GM21528 (cell line): Measurements from ENCODE around the gene CEP131.

Experiments used
- ATAC-seq: cut with Tn5 transposase; IDR thresholded peaks from one replicate; pipeline ENCODE4 v1.9.1; 2021; ENCODE audit warnings: mild to moderate bottlenecking, moderate library complexity; ENCODE audit not compliant: unreplicated experiment, low FRiP score

The CEP131 gene

DNA sequence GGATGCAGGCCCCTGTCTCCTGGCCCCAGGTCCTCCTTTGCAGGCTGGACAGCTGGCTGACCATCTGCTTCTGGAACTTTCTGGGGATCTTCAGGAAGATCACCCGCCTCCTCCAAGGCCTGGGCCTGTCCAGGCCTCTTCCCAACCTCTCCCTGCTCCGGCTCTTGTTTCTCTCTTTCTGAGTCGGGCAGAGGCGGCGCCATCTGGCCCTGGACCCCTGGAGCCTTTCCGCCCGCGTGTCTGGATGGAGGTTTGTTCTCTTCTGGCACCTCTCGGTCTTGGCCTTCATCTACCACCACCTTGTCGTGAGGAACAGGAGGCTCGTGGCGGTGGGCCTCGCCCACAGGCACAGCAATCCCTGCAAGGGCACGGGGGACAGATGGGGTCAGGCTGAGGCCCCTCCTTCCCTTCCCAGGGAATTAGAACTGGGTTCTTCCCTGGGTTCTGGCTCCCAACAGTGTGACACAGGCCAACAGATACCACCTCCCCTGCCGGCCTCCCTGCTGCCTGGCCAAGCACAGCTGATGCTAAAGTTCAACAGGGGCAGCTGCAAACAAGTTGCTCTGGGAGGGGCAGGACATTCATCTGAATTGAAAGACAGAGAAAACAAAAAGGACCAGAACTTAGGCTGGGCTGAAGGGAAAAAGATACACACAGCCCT lies 29.7 kb upstream of the CEP131 start:
- no peak for ATAC-seq

DNA sequence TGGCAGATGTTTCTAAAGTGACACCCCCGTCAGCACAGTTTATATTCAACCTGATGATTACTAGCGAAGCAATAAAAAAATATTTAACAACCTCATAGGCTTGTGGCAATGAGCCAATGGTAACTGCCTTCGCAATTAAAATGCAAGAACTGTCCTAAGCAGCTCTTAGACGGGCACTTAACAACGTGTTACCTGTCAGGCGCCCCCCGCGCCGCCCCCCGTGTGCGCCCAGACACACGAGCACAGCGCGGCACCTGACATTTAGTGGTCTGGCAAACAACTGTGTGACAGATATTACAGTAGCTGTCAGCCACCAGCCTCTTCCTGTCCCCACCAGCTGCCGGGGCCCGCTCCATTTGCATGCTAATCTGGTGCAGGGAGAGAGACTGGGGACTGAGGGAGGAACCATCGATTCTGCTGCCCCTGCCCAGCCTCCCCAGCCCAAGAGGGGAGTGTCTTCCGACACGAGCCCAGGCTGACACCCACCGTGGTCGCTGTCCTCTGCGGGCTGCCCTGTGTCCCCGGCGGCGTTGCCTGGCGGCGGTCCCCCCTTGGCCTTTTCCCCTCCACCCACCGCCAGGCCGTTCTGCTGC lies 29.0 kb upstream of the CEP131 start:
- no peak for ATAC-seq

DNA sequence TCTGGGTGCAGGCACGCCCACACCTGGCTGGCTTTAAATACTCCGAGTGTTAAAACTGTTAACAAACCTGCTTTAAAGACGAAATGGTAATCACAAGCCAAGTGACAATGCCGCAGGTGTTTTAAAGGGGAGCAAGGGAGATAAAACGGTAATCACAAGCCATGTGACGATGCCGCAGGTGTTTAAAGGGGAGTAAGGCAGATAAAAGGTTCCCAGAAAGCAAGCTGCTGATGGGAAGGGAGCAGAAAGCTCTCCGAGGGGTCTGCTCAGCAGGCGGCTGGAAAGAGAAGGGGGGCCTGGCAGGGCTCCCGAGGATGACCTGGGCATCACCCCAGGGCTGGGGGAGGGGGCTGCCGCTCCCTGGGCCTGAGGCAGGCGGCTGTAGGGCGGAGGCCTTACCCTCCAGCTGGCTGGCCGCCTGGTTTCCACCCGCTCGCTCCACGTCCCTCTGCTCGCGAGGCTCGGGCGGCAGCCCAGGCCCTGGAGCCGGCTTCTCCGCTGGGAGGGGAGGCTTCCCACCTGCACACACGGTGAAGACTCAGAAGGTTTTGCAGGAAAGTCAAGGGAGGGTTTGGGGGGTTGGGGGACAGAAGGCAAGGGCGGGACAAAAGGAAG lies 28.4 kb upstream of the CEP131 start:
- no peak for ATAC-seq

DNA sequence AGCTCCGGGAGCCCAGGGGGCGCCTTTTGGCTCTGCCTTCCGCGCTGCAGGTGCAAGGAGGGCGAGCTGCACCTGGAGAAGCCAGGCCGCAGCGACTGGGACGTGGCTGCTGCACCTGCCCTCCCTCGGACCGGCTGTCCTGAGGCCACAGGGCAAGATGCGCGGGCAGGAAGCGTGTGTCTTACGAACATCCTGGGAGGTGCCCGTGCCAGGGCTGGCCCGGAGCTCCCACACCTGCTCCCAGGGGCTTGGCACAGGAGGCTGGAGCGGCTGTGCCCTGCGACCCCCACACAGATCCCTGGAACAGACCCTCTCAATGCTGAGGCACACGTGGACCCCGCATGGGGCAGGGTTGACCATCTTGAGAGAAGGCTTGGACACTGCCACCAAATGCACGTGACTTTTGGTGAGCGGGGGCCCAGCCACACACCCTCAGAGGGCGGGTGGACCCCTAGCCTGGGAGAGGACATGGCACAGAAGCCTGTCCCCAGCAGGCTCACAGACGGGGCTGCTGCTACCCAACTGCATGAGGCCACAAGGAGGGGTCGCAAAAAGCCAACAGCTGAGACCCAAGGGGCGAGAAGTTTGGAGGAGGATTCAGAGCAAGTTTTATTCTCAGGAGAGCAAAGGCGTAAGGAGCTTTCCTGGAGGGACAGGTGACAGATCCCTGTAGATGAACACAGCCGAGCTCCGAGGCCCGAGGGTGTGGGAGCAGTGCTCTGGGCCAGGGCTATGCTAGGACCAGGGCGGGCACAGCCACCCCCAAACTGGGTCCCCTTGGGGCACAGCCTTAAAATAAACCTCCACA lies 27.7 kb upstream of the CEP131 start:
- ATAC-seq = no peak

DNA sequence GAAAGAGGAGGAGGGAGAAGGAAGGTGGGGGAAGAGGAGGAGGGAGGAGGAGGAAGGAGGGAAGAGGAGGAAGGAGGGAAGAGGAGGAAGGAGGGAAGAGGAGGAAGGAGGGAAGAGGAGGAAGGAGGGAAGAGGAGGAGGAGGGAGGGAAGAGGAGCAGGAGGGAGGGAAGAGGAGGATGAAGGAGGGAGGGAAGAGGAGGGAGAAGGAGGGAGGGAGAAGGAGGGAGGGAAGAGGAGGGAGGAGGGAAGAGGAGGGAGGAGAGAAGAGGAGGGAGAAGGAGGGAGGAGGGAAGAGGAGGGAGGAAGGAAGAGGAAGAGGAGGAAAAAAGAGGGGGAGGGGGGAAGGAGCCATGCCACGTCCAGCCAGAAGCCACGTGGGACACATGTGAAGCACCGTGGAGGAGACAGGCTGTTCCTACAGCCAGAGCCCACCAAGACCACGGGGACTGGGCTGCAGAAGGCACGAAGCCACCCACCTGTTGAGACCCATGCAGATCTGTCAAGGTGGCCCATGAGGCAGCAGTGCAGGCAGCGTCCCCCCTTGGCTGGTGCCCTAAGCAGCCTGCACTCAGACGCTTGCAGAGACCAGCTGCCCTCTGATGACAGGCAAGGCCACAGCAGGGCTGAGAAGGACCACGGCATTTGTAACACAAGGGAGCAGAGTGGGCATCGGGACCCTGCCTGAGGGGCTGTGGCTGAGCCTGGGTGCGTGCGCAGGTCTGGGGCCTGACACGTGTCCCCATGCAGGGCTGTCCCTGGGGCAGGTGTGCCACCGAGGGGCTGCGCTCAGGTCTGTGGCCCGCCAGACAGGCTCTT lies 26.7 kb upstream of the CEP131 start:
- no peak for ATAC-seq

DNA sequence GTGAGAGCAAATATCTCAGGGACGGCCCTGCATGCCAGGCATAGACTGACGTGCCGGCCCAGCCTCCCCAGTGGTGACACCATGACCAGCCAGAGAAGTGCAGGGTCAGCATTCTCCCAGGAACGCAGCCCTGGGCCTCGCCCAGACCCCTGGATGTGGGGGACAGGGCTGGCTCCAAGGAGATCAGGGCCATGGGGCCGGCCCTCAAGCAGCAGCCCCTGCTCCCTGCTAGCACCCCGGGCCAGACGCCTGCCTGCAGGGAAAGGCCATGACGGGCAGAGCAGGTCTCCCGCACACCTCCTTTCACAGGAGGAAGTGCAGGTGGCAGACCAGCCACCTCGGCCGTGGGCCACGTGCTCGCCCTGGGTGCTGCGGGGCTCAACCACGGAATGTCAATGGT lies 25.9 kb upstream of the CEP131 start:
- ATAC-seq = no peak

DNA sequence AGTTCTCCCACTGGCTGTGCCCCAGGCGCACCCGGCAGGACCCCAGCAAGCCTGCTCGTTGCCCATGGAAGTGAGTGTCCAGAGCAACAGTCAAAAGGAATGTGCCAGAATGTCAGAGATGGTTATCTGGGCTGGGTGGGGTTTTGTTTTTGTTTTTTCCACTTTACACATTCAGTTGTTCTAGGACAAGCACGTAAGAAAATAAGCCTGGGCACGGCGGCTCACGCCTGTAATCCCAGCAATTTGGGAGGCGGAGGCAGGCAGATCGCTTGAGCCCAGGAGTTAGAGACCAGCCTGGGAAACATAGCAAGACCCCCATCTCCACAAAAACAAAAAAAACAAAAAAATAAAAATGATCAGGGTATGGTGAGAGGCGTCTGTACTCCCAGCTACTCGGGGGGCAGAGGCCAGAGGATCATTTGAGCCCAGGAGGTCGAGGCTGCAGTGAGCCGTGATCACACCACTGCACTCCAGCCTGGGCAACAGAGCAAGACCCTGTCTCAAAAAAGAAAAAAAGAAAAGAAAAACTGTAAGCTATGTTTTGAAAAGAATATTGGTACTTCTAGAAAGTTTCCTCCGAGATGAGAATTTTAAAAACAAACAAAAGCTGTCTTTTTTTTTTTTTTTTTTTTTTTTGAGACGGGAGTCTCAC lies 24.7 kb upstream of the CEP131 start:
- no peak for ATAC-seq

DNA sequence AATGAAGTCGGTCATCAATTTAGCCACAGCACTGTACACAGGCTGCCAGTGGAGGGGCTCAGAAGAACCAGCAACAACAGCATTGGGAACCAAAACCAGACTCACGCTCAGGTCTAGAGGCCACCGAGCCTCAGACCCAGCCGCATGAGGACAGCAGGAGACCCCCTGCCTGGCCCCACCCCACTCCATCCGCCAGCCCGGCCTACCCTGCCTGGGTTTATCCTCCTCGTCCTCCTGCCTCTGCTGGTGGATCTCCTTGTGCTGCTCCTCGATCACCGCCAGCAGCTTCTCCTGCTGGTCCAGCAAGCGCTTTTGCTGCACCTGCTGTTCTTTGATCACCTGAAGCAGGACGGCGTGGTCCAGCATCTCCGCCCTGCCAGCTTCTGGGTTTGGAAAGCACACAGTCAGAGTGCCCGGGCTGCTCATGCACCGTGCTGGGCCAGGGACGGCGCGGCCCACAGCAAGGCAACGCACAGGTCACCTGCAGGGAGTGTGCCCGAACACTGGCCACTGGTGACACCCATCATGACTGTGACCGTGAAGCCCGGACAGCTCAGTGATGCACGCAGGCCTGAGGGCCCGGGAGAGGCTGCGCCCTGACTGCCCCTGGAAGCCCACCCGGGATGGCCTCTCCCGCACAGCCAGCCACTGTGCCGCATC lies 24.0 kb upstream of the CEP131 start:
- ATAC-seq = no peak

DNA sequence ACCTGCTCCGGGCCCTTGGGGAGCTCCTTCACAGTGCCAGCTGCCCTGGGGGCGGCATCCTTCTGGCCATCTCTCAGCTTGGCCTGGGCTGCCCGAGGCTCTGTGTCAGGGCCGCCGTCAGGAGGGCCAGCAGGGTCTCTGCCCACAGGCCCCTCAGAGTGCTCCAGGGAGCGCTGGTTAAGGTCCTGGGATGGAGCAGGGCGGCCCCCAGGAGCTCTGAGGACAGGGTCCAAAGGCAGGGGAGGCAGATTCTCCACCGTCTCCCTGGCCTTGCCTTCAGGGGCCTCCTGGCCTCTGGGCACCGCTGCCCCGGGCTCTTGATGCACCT lies 23.5 kb upstream of the CEP131 start:
- ATAC-seq = no peak

DNA sequence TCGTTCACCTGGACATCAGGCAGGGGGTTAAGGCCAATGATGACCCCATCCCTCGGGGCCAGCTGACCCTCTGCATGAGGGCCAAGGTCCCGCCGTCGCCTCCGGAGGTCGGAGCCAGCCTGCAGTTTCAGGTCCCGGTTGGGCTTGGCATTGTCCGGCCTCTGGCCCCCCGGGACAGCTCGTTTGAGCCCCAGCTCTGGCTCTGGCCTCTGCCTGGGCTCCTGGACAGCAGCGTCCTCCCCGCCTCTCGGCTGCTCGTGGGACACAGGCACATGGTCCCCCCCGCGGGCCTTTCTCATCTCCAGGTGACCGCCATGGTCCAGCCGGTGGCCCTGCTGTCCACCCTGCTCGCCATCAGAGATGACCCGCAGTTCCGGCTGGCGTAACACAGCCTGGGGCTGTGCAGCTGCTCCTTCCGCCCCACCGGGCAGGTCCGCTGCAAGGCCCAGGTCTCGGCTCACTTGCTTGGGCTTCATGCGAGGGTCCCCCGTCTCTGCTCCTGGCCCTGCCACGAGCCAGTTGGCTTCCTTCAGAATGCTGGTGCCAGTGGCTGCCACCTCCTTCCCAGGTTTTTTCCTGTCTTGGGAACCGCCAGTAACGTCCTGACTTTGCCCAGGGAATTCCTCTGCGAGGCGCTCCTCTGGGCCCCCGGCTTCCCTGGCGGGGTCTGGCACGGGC lies 23.0 kb upstream of the CEP131 start:
- ATAC-seq = no peak

DNA sequence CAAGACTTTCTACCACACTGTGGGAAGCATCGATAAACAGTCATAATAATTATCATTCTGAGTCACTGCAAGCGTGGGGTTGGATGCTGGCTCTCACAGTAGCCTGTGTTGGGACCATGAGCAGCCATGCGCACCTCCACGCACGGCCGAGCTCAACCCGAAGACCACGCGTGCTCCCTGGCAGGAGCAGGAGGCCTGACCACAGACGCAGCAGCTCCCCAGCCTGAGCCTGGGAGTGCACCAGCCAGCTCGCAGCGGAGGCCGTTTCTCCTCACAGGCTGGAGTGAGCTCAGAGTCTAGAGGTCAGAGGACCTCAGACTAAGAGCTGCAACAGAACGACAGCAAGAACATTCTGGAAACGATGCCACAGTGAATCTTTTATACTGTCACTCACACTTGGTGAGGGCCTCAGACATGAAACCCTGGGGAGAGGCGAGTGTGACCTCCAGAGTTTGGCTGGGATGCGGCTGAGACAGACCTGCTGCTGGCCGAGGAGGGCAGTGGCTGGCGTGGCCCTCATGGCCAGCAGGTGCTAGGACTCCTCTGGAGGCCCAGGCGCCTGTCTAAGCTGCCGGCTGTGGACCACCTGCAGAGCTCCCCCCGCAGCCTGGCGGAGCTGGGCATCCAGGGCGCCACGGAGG lies 22.4 kb upstream of the CEP131 start:
- no peak for ATAC-seq

DNA sequence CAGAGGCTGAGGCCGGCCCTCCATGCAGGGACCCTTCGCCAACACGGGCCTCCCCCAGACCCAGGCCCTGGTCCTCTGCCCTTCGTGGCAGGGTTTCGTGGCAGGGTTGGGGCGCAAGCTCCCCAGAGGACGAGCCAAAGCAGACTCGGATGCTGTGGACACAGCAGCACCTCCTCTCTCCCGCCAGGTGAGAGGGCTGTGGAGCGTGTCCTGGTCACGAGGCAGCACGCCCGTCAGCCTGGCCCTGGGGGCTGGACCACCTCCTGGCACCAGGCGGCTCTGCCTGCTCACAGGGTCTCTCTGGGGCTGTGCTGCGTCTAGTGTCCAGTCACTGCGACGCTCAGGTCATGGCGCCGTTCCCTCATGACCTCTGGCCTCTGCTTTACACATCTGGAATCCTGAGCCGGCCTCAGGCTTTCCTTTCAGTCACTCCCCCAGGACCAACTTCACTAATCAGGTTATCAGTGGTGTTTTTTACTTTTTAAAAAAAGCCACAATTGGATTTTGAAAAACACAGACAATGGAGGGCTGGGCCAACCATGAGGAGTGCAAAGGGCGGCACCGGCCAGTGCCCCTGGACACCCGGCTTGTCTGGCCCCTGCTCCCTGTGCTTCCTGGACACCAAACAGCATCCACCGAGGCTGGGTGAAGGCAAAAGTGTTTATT lies 21.7 kb upstream of the CEP131 start:
- no peak for ATAC-seq

DNA sequence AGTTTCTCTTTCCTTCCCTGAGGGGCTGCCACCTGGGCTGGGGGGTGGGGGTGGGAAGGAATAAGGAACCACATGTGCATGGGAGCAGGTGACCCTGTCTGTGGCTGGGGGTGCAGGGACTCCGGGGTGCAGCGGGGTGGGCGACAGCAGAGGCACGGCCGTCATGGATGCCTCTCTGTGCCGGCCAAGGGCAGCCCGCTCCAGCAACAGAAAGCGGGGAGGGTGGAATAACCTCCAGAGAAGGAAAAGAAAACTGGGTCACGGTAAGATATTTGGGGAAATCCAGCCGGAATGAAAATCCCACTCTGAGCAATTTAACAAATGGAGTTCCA lies 20.5 kb upstream of the CEP131 start:
- no peak for ATAC-seq

DNA sequence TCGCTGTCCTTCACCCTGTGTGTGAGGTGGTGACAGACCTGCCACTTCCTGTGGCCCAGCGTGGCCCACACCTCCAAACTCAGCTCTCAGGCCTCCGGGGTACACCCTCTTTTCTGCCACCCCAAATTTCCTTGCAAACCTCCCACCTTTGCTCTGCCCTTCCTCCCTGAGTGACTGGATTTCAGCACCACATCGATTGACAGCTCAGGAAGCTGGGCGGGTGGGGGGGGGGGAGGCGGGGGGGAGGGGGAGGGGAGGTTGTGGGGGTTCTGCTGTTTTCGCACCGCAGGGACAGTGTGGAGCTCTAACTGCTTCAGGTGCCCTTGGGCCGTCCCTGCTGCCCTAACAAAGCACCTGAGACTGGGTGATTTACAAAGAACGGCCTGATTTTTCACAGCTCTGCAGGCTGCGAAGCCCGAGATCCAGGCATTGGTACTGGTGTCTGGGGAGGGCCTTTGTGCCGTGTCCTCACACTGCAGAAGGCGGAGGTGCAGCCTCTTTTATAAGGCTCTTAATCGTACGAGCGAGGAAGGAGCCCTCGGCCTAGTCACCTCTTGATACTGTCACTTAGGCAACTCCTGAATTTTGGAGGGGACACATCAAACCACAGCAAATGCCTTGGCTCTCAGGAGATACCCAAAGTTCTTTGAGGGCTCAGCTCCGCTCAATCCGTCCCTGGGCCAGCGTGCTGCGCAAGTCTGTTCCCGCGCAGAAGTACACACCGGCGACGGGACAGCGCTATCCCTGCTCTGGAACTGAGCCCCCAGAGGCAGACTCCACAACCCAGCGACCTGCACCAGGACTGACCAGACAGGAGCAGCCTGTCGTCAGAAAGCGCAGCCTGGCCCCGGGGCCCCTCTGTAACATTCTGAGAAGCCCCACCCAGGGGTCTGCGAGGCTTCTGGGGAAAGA lies 19.9 kb upstream of the CEP131 start:
- ATAC-seq = no peak

DNA sequence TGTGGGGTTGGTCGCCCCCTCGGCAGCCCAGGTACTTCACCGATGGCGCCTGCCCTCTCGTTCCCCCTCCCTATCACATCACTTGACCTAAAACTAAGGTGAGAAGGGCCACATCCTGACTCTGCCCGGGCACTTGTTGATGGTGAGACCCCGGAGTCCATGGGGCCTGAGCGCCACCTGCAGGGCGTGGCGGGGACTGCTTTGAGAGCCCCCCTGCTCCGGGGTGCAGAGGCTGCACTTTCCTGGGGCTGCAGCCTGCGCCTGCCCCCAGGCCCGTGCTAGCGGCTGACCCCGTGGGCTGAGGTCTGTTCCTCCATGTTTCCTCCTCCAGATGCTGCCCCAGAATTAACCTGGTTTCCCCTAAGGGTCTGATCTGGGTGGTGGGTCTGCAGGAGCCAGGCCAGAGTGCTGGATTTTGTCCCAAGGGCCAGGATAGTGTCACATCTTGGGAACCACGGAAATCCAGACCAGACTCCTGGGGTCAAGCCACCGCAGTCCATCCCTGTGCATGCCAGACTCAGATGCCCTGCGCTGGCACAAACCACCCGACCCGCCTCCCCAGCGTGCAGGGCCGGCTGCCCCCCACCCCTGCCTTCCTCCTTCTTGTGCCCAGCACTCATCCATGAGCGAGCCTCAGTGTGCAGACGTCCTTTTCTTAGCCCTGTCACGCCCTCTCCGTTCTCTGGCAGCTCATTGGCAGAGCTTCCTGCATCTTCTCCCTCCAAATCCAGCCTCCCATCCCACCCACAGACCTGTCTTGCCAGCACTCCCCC lies 19.1 kb upstream of the CEP131 start:
- ATAC-seq = no peak

DNA sequence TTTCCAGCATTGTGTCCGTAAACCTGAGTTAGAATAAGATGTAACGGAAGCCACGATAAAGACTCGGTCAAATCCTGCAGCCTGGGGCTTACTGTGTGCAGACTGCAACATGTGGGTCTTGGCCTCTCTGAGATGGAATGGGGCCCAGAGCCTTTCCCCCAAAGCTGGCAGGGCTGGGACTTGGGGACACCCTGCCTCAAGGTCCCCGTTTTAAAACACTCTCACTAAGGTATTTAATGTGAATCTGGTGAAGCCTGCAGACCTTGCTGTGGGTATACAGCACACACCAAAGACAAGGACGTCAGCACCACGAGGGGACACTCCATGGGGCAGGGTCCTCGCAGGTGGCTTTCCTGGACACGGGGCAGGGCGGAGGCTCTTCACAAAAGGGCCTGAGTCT lies 18.4 kb upstream of the CEP131 start:
- ATAC-seq = no peak

DNA sequence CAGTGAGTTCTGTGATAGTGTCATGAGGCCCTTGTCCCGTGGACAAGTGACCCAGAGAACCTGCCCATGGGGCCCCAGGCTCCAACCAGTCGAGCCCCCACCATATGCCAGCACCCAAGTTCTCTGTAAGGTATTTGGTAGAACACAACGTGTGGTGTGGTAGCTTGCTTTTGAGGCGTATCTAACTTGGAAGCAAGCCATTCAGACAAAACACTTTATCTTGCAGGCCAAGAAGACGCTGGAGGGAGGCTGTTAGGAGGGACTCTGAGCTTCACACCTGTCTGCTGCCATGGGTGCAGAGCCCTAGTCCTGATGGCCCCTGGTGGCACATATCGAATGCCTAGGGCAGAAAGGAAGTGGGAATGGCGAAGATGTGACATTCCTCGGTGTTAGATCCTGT lies 18.0 kb upstream of the CEP131 start:
- ATAC-seq = no peak
